ENCODE data around the gene MRPL3.

- no peak for TF ChIP-seq POLR2A (IDR thresholded peaks at IDR 0.05)
- no peak for TF ChIP-seq CTCF (IDR thresholded peaks at IDR 0.05)
Measured at GRCh38 chr3:131439084-131439483, 63.7 kb downstream of the MRPL3 start.
